H1 (cell line): ENCODE measurements around the gene CABP2. TPM values are rescaled to one million over a fixed set of nuclear protein-coding genes. Genes with fewer than 3 reads are reported as not detected.
A peak's percentile ranks its signal among the peaks of the same experiment; 100 is the strongest.

Experiments
- CTCF ChIA-PET: fragments of 300-600 bp; sonication (Branson Sonifier 250); formaldehyde crosslinking; loops from one replicate; lab custom pipeline; 2021; ENCODE audit not compliant: partially characterized antibody; lab: Charles Lee
- POLR2A ChIA-PET: fragments of 300-600 bp; sonication (Branson Sonifier 250); formaldehyde crosslinking; loops from one replicate; lab custom pipeline; 2021; ENCODE audit warnings: inconsistent platforms; ENCODE audit not compliant: partially characterized antibody; lab: Charles Lee
- DNase-seq, 2 experiments: peaks; one replicate each; pipeline versions ENCODE4 v3.0.0 to v3.0.0-alpha.2; 2010 to 2022; ENCODE audit warnings: low spot score in 2 of 2, low read depth in 1 of 2, mixed read lengths in 1 of 2
- FAIRE-seq: peaks from 2 replicates; lab custom pipeline; 2011; peaks lifted over from hg19 to GRCh38; lab: Jason Lieb, UNC
- H2AFZ ChIP-seq: 2 replicates; pipeline ENCODE4 v1.8.1; 2012; ENCODE audit warnings: low read length, inconsistent platforms
- H2AK5ac ChIP-seq: 2 replicates; pipeline ENCODE4 v1.6.1; 2013; ENCODE audit warnings: low read depth, low read length
- H2BK120ac ChIP-seq: replicated peaks from 2 replicates; pipeline ENCODE3; 2013; ENCODE audit warnings: low read depth, low read length, inconsistent platforms
- H2BK12ac ChIP-seq: 2 replicates; pipeline ENCODE4 v1.6.1; 2013; ENCODE audit warnings: low read depth, low read length
- H2BK15ac ChIP-seq: 2 replicates; pipeline ENCODE4 v1.6.1; 2013; ENCODE audit warnings: low read length
- H2BK20ac ChIP-seq: 2 replicates; pipeline ENCODE4 v1.6.1; 2013; ENCODE audit warnings: low read length
- H2BK5ac ChIP-seq: 2 replicates; pipeline ENCODE4 v1.6.1; 2013; ENCODE audit warnings: low read depth, low read length
- H3K14ac ChIP-seq: 2 replicates; pipeline ENCODE4 v1.6.1; 2013; ENCODE audit warnings: inconsistent platforms; ENCODE audit not compliant: insufficient read length
- H3K18ac ChIP-seq: 2 replicates; pipeline ENCODE4 v1.6.1; 2013; ENCODE audit warnings: low read length; ENCODE audit errors: extremely low read depth
- H3K23ac ChIP-seq: 2 replicates; pipeline ENCODE4 v1.6.1; 2013; ENCODE audit warnings: inconsistent platforms; ENCODE audit not compliant: insufficient read length
- H3K23me2 ChIP-seq: 2 replicates; pipeline ENCODE4 v1.6.1; 2013; ENCODE audit warnings: low read depth, low read length
- H3K27ac ChIP-seq: 2 replicates; pipeline ENCODE4 v1.6.1; 2011; ENCODE audit warnings: low read depth, low read length, inconsistent platforms
- H3K27me3 ChIP-seq, 4 experiments: replicated peaks in 1 of 4; 1 replicate in 1 of 4; 2 replicates in 3 of 4; pipeline versions ENCODE4 v1.6.1 to v1.8.1; 2011 to 2013; ENCODE audit warnings: low read length in 3 of 4, mild to moderate bottlenecking in 3 of 4, inconsistent platforms in 2 of 4, mixed read lengths in 2 of 4, moderate library complexity in 1 of 4; ENCODE audit not compliant: control insufficient read depth in 3 of 4, insufficient read depth in 3 of 4; ENCODE audit errors: extremely low read depth in 1 of 4
- H3K36me3 ChIP-seq, 4 experiments: 2 replicates each; pipeline versions ENCODE4 v1.6.1 to v1.8.1; 2011 to 2013; ENCODE audit warnings: mild to moderate bottlenecking in 4 of 4, low read length in 3 of 4, moderate library complexity in 2 of 4, control low read depth in 1 of 4, inconsistent platforms in 1 of 4; ENCODE audit not compliant: insufficient read depth in 4 of 4, control insufficient read depth in 2 of 4
- H3K4ac ChIP-seq: replicated peaks from 2 replicates; pipeline ENCODE3; 2013; ENCODE audit warnings: low read length, low read depth, mixed read lengths, inconsistent platforms; ENCODE audit not compliant: insufficient read length
- H3K4me1 ChIP-seq, 4 experiments: replicated peaks in 1 of 4; 1 replicate in 1 of 4; 2 replicates in 3 of 4; pipeline versions ENCODE4 v1.6.1 to v1.8.1; 2011 to 2013; ENCODE audit warnings: low read length in 3 of 4, inconsistent platforms in 2 of 4, mixed read lengths in 1 of 4; ENCODE audit not compliant: insufficient read depth in 4 of 4, control insufficient read depth in 3 of 4
- H3K4me2 ChIP-seq, 2 experiments: 2 replicates each; pipeline versions ENCODE4 v1.6.1 to v1.8.1; 2011 to 2013; ENCODE audit warnings: low read depth in 2 of 2, low read length in 2 of 2, control low read depth in 1 of 2, inconsistent platforms in 1 of 2, mild to moderate bottlenecking in 1 of 2; ENCODE audit not compliant: insufficient read depth in 1 of 2
- H3K4me3 ChIP-seq, 4 experiments: fragments of 200-600, 300-600 bp in 1 of 4; sonication (generic), shearing (Covaris generic), sonication (Bioruptor Twin) in 1 of 4; 2 replicates each; pipeline versions ENCODE4 v1.5.1 to v1.8.1; 2011 to 2016; ENCODE audit warnings: low read length in 4 of 4, low read depth in 3 of 4, control low read depth in 2 of 4, inconsistent platforms in 2 of 4, mild to moderate bottlenecking in 2 of 4, mixed read lengths in 1 of 4, moderate library complexity in 1 of 4; ENCODE audit not compliant: insufficient read depth in 2 of 4; ENCODE audit errors: extremely low read depth in 1 of 4
- H3K56ac ChIP-seq: replicated peaks from 2 replicates; pipeline ENCODE3; 2013; ENCODE audit warnings: low read depth, mild to moderate bottlenecking, mixed read lengths, low read length, inconsistent platforms; ENCODE audit not compliant: insufficient read length
- H3K79me1 ChIP-seq: 2 replicates; pipeline ENCODE4 v1.6.1; 2013; ENCODE audit warnings: low read depth, low read length, control low read depth
- H3K79me2 ChIP-seq, 2 experiments: 2 replicates each; pipeline versions ENCODE4 v1.6.1 to v1.8.1; 2012 to 2013; ENCODE audit warnings: low read length in 2 of 2, mild to moderate bottlenecking in 2 of 2, inconsistent platforms in 1 of 2; ENCODE audit not compliant: insufficient read depth in 2 of 2, control insufficient read depth in 1 of 2
- H3K9ac ChIP-seq, 4 experiments: replicated peaks in 1 of 4; 1 replicate in 1 of 4; 2 replicates in 3 of 4; pipeline versions ENCODE4 v1.6.1 to v1.8.1; 2011 to 2013; ENCODE audit warnings: low read depth in 3 of 4, low read length in 3 of 4, control low read depth in 2 of 4, mild to moderate bottlenecking in 2 of 4, moderate library complexity in 2 of 4, inconsistent platforms in 1 of 4; ENCODE audit errors: extremely low read depth in 1 of 4
- H3K9me3 ChIP-seq, 2 experiments: 2 replicates each; pipeline versions ENCODE4 v1.6.1 to v1.8.1; 2012 to 2013; ENCODE audit warnings: mild to moderate bottlenecking in 2 of 2, moderate library complexity in 2 of 2, control low read depth in 1 of 2, inconsistent platforms in 1 of 2, low read depth in 1 of 2, low read length in 1 of 2, mixed read lengths in 1 of 2; ENCODE audit not compliant: insufficient read depth in 2 of 2
- H4K20me1 ChIP-seq, 2 experiments: replicated peaks in 1 of 2; 2 replicates each; pipeline versions ENCODE3 to v1.8.1; 2011 to 2013; ENCODE audit warnings: inconsistent platforms in 2 of 2, low read length in 2 of 2, mild to moderate bottlenecking in 1 of 2; ENCODE audit not compliant: insufficient read depth in 2 of 2, control insufficient read depth in 1 of 2
- H4K5ac ChIP-seq: 2 replicates; pipeline ENCODE4 v1.6.1; 2013; ENCODE audit warnings: low read length, low read depth, mixed read lengths, inconsistent platforms; ENCODE audit not compliant: insufficient read length
- H4K8ac ChIP-seq: 2 replicates; pipeline ENCODE4 v1.8.0; 2013; ENCODE audit warnings: mild to moderate bottlenecking, moderate library complexity, low read length, inconsistent platforms; ENCODE audit not compliant: insufficient read depth; ENCODE audit errors: extremely low read depth
- H4K91ac ChIP-seq: replicated peaks from 2 replicates; pipeline ENCODE3; 2013; ENCODE audit warnings: low read length, mixed read lengths, inconsistent platforms; ENCODE audit not compliant: insufficient read length
- ASH2L ChIP-seq: fragments of 200-600, 300-600 bp; sonication (generic); IDR thresholded peaks from one replicate; pipeline ENCODE4 v1.7.1; 2017; ENCODE audit warnings: low read length
- HDAC6 ChIP-seq: IDR thresholded peaks from one replicate; pipeline ENCODE4 v1.7.1; 2012; ENCODE audit warnings: low read depth, mild to moderate bottlenecking, inconsistent platforms, low read length, moderate library complexity
- NRF1 ChIP-seq: IDR thresholded peaks from 2 replicates; pipeline ENCODE4 v1.6.1; 2011; ENCODE audit warnings: mild to moderate bottlenecking, low read depth, low read length, improper control_type of control experiment
- RAD21 ChIP-seq, 2 experiments: IDR thresholded peaks in 1 of 2; conservative IDR thresholded peaks in 1 of 2; 2 replicates each; pipeline ENCODE4 v1.6.1; 2011; ENCODE audit warnings: low read depth in 2 of 2, low read length in 2 of 2, improper control_type of control experiment in 1 of 2, inconsistent platforms in 1 of 2, mild to moderate bottlenecking in 1 of 2, moderate library complexity in 1 of 2
- SIX5 ChIP-seq: IDR thresholded peaks from 2 replicates; pipeline ENCODE4 v1.6.1; 2011; ENCODE audit warnings: mild to moderate bottlenecking, low read depth, low read length
- WGBS, 2 experiments: shearing (Covaris generic) in 1 of 2; methylation state at CpG; one replicate each; pipeline versions ENCODE4 v1.1.6 to v1.1.7; 2013 to 2015; ENCODE audit warnings: low lambda C conversion rate in 2 of 2, mixed read lengths in 2 of 2, inconsistent platforms in 1 of 2, low coverage in 1 of 2, missing lambda C conversion rate in 1 of 2; ENCODE audit not compliant: insufficient replicate concordance in 2 of 2, insufficient coverage in 1 of 2, insufficient read length in 1 of 2; ENCODE audit errors: extremely low coverage in 1 of 2, missing lambda C conversion rate in 1 of 2; 5-methylcytosine and 5-hydroxymethylcytosine counted together
- polyA plus RNA-seq, 7 experiments: library from polyadenylated mRNA; depleted of rRNA in 3 of 7; stranded (reverse) in 5 of 7; unstranded in 2 of 7; fragments of >200 nt in 5 of 7; fragments of 200-250 nt in 2 of 7; gene quantifications; 1 replicate in 5 of 7; 2 replicates in 1 of 7; 4 replicates in 1 of 7; pipeline versions ENCODE4 v1.2.1 to v1.2.3, GENCODE V29; 2011 to 2013; ENCODE audit warnings: missing spikeins in 2 of 7, mixed read lengths in 2 of 7
- total RNA-seq: library from RNA; stranded (reverse); fragmentation: NEBNext Ultra II Directional; extraction: Animal tissue kit (Norgen Biotek cat#: 25700); gene quantifications from 2 replicates; pipeline ENCODE4 v1.2.1, GENCODE V29; 2021
- TF ChIP-seq, protein P1 (sequence below), 3 experiments: IDR thresholded peaks; 1 replicate in 2 of 3; 2 replicates in 1 of 3; pipeline versions ENCODE4 v1.5.1 to v1.6.1; 2011; ENCODE audit warnings: low read length in 3 of 3, mild to moderate bottlenecking in 3 of 3, inconsistent platforms in 2 of 3, low read depth in 1 of 3, moderate library complexity in 1 of 3; ENCODE audit not compliant: insufficient read depth in 1 of 3; ENCODE audit errors: control extremely low read depth in 1 of 3

Gene CABP2
- total and polyA plus RNA-seq, 2 of the 8 experiments (the other 6 are each of a cell fraction or from before 2014, with no cell fraction given) = not detected

DNA sequence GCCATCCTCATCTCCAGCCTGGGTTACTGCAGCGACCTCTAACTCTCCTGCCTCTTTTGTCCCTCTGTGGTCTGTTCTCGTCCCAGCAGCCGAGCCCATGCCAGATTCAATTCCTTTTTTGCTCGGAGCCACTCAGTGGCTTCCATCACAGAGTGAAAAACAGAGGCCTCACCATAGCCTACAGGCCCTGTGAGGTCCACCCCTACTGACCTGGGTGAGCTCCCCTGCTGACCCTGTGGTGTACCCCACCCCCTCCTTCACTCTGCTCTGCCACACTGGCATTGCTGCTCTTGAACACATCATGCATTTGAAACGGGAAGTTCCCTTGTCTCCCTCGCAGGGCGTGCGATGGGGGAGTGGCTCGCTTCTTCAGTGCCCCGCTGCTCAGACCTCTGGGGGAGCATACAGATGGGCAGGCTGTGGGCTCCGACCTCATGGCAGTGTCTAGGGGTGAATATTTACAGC lies 38.4 kb downstream of the CABP2 start:
- CTCF ChIA-PET = interaction anchor here (1.0 to 1.4 kb wide), 2 partner anchors 10 to 139 kb away, joined by 3 read pairs; no protein-coding TSS in a partner anchor
- H4K5ac ChIP-seq = no peak overlapping the region
- no peak for FAIRE-seq
- H3K23ac ChIP-seq = no peak overlapping the region
- 93% methylated on average over 11 of the region's 11 CpGs; no CpG with 5 or more reads in 1 of the 2 experiments for WGBS, 2 experiments
- H2BK120ac ChIP-seq = no peak overlapping the region
- no peak overlapping the region for H3K14ac ChIP-seq
- H3K36me3 ChIP-seq = peaks cover 0 to 3% (median 0%) of the 10 kb centered on the region in 4 experiments; a peak in 1 of 8 replicates
- TF ChIP-seq, protein P1, sequence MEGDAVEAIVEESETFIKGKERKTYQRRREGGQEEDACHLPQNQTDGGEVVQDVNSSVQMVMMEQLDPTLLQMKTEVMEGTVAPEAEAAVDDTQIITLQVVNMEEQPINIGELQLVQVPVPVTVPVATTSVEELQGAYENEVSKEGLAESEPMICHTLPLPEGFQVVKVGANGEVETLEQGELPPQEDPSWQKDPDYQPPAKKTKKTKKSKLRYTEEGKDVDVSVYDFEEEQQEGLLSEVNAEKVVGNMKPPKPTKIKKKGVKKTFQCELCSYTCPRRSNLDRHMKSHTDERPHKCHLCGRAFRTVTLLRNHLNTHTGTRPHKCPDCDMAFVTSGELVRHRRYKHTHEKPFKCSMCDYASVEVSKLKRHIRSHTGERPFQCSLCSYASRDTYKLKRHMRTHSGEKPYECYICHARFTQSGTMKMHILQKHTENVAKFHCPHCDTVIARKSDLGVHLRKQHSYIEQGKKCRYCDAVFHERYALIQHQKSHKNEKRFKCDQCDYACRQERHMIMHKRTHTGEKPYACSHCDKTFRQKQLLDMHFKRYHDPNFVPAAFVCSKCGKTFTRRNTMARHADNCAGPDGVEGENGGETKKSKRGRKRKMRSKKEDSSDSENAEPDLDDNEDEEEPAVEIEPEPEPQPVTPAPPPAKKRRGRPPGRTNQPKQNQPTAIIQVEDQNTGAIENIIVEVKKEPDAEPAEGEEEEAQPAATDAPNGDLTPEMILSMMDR (IDR thresholded peaks at IDR 0.05; ENCODE audit: control extremely low read depth in 1 of 3, insufficient read depth in 1 of 3, low read depth in 1 of 3, low read length in 3 of 3) = no peak
- TF ChIP-seq ASH2L (no peak), NRF1 (no peak), SIX5 (no peak), RAD21 (IDR thresholded peaks at IDR 0.05 in 1 of 2, conservative IDR thresholded peaks at IDR 0.05 in 1 of 2; ENCODE audit: low read depth in 2 of 2, low read length in 2 of 2) (no peak), HDAC6 (no peak)
- TF ChIP-seq, all 59 proteins: peak for 0
- no peak overlapping the region for H2BK15ac ChIP-seq
- H2BK20ac ChIP-seq = no peak overlapping the region
- H3K23me2 ChIP-seq = no peaks in the 10 kb centered on the region
- H3K4ac ChIP-seq = no peak overlapping the region
- no peaks in the 10 kb centered on the region for H3K79me1 ChIP-seq
- no peak overlapping the region for H2AK5ac ChIP-seq
- H3K27me3 ChIP-seq = peaks cover 0 to 10% (median 9%) of the 10 kb centered on the region in 4 experiments; a peak in 6 of 7 replicates
- no peak overlapping the region for H3K4me3 ChIP-seq
- no peak overlapping the region for H2BK5ac ChIP-seq
- POLR2A ChIA-PET = interaction anchor here (1.1 to 2.1 kb wide), 2 partner anchors 16 to 20 kb away, joined by 3 to 7 read pairs; partner anchors contain the start of gene TMEM134
- no peaks in the 10 kb centered on the region for H3K9me3 ChIP-seq
- no peak overlapping the region for H3K27ac ChIP-seq
- no peak overlapping the region for H2BK12ac ChIP-seq
- peak overlapping the region; percentile 35 for H4K91ac ChIP-seq
- no peaks in the 10 kb centered on the region for H3K79me2 ChIP-seq
- H3K18ac ChIP-seq = no peak overlapping the region
- no peak overlapping the region; a peak in 1 of 7 replicates for H3K9ac ChIP-seq
- peaks cover 0 to 6% of the 10 kb centered on the region in 2 experiments for H4K20me1 ChIP-seq
- no peak overlapping the region for H3K56ac ChIP-seq
- no peak overlapping the region; a peak in 1 of 4 replicates for H3K4me2 ChIP-seq
- H2AFZ ChIP-seq = no peak overlapping the region
- H4K8ac ChIP-seq = peak overlapping the region; percentile 68
- no peak for DNase-seq
- peaks cover 0 to 3% (median 3%) of the 10 kb centered on the region in 4 experiments; a peak in 3 of 7 replicates for H3K4me1 ChIP-seq
